ENCODE data around the gene PAXIP1.

GRCh38 chr7:154965014-154965413 lies 37.9 kb downstream of the PAXIP1 start:
- TF ChIP-seq NFIC (IDR thresholded peaks at IDR 0.05) (no peak), RAD21 (IDR thresholded peaks at IDR 0.05; ENCODE audit: low read depth) (no peak), TAF1 (IDR thresholded peaks at IDR 0.05; ENCODE audit: low read depth) (no peak), CREB1 (IDR thresholded peaks at IDR 0.05; ENCODE audit: low read depth) (no peak), CEBPB (IDR thresholded peaks at IDR 0.05) (no peak), EP300 (IDR thresholded peaks at IDR 0.05; ENCODE audit: borderline replicate concordance) (no peak), MAX (IDR thresholded peaks at IDR 0.05) (no peak), YY1 (IDR thresholded peaks at IDR 0.05; ENCODE audit: low read depth) (no peak), TCF12 (IDR thresholded peaks at IDR 0.05; ENCODE audit: low read depth) (no peak), FOXM1 (IDR thresholded peaks at IDR 0.05; ENCODE audit: borderline replicate concordance, low read depth) (no peak)
- TF ChIP-seq, protein P1, sequence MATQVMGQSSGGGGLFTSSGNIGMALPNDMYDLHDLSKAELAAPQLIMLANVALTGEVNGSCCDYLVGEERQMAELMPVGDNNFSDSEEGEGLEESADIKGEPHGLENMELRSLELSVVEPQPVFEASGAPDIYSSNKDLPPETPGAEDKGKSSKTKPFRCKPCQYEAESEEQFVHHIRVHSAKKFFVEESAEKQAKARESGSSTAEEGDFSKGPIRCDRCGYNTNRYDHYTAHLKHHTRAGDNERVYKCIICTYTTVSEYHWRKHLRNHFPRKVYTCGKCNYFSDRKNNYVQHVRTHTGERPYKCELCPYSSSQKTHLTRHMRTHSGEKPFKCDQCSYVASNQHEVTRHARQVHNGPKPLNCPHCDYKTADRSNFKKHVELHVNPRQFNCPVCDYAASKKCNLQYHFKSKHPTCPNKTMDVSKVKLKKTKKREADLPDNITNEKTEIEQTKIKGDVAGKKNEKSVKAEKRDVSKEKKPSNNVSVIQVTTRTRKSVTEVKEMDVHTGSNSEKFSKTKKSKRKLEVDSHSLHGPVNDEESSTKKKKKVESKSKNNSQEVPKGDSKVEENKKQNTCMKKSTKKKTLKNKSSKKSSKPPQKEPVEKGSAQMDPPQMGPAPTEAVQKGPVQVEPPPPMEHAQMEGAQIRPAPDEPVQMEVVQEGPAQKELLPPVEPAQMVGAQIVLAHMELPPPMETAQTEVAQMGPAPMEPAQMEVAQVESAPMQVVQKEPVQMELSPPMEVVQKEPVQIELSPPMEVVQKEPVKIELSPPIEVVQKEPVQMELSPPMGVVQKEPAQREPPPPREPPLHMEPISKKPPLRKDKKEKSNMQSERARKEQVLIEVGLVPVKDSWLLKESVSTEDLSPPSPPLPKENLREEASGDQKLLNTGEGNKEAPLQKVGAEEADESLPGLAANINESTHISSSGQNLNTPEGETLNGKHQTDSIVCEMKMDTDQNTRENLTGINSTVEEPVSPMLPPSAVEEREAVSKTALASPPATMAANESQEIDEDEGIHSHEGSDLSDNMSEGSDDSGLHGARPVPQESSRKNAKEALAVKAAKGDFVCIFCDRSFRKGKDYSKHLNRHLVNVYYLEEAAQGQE (IDR thresholded peaks at IDR 0.05; ENCODE audit: low read depth): no peak
